ENCODE results near the gene DNER. TPM values are rescaled to one million over a fixed set of nuclear protein-coding genes. Genes with fewer than 3 reads are reported as not detected.

The DNER gene
- total RNA-seq, 1 donor = 0.72 TPM

- DNase-seq (ENCODE audit: low read depth) = no peak
- TF ChIP-seq, protein P1, sequence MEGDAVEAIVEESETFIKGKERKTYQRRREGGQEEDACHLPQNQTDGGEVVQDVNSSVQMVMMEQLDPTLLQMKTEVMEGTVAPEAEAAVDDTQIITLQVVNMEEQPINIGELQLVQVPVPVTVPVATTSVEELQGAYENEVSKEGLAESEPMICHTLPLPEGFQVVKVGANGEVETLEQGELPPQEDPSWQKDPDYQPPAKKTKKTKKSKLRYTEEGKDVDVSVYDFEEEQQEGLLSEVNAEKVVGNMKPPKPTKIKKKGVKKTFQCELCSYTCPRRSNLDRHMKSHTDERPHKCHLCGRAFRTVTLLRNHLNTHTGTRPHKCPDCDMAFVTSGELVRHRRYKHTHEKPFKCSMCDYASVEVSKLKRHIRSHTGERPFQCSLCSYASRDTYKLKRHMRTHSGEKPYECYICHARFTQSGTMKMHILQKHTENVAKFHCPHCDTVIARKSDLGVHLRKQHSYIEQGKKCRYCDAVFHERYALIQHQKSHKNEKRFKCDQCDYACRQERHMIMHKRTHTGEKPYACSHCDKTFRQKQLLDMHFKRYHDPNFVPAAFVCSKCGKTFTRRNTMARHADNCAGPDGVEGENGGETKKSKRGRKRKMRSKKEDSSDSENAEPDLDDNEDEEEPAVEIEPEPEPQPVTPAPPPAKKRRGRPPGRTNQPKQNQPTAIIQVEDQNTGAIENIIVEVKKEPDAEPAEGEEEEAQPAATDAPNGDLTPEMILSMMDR (IDR thresholded peaks at IDR 0.05; ENCODE audit: insufficient read depth, low read length) = no peak
- no peak overlapping the region for H3K4me3 ChIP-seq (ENCODE audit: low read depth, low read length)
Measured at GRCh38 chr2:229372207-229372606, 342.1 kb downstream of the DNER start.

DNA sequence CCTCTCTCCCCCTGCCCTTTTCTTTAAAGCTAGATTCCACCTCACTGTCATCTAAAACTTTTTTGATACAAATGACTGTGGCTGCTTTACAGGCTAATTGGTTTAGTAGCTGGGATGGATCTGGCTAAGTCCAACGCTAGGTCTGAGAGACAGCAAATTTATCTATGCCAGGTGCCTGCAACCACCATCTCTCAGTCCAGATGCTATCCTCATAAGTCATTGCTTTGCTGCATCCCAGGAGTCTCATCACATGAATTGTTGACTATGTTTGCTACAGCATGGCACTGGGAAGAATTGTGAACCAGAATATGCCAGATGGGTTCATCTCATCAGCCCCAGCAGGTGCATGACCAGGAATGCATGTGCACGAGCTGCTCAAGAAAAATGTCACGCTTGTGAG lies 343.3 kb downstream of the DNER start:
- no peak overlapping the region for H3K4me3 ChIP-seq (ENCODE audit: low read depth, low read length)
- DNase-seq (ENCODE audit: low read depth) = no peak
- TF ChIP-seq, protein P1 (IDR thresholded peaks at IDR 0.05; ENCODE audit: insufficient read depth, low read length) = no peak

DNA sequence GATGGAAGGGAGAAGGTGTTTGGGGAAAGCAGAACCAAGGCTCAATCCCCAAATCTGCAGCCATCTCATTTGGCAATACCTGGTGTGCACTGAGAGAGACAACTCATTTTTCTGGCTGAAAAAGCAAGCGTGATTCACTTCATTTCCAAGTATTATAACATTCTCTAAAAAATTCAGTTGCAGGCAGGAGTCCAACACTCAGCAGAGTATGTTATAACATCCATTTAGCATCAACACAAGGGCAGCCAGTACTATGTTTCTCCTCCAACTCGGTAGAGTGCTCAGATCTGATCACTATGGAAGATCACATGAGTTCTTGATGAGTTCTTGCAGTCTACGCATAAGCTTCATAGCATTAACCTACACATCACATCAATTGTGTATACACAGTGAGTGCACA lies 343.8 kb downstream of the DNER start:
- no peak overlapping the region for H3K4me3 ChIP-seq (ENCODE audit: low read depth, low read length)
- TF ChIP-seq, protein P1 (IDR thresholded peaks at IDR 0.05; ENCODE audit: insufficient read depth, low read length) = no peak
- peak; percentile 87 for DNase-seq (ENCODE audit: low read depth)

GRCh38 chr2:229363185-229363814 lies 351.1 kb downstream of the DNER start:
- TF ChIP-seq, protein P1 (IDR thresholded peaks at IDR 0.05; ENCODE audit: insufficient read depth, low read length) = no peak
- DNase-seq (ENCODE audit: low read depth) = peak; percentile 60

DNA sequence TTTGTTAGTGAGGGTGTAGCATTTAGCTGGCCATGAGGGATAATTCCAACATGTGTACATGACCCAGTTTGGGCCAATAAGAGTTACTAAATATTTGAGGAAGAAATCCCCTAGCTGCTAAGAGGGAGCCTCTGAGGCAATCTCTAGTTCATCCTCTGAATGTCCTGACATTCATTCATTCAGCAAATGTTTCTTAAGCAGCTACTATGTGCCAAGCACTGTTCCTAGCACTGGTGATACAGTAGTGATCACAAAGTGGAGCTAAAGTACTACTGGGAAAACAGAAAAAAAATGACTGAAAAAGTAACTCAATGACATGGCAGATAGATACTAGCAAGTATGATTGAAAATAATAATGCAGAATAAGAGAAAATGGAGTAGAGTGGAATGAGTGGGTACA lies 363.5 kb downstream of the DNER start:
- no peak for DNase-seq (ENCODE audit: low read depth)
- H3K4me3 ChIP-seq (ENCODE audit: low read depth, low read length) = no peak overlapping the region
- TF ChIP-seq, protein P1 (IDR thresholded peaks at IDR 0.05; ENCODE audit: insufficient read depth, low read length) = no peak

More at GRCh38 chr2:229363185-229363814, 351.1 kb downstream of the DNER start:
- H3K4me3 ChIP-seq (ENCODE audit: low read depth, low read length) = no peak overlapping the region

- DNase-seq (ENCODE audit: low read depth) = peak; percentile 34
- H3K4me3 ChIP-seq (ENCODE audit: low read depth, low read length) = no peak overlapping the region
- TF ChIP-seq, protein P1 (IDR thresholded peaks at IDR 0.05; ENCODE audit: insufficient read depth, low read length) = no peak
Measured at GRCh38 chr2:229350117-229350805, 364.1 kb downstream of the DNER start.
